Lung microvascular endothelial cell (primary cell): ENCODE data around the gene SURF1. TPM values are rescaled to one million over a fixed set of nuclear protein-coding genes. Genes with fewer than 3 reads are reported as not detected.
A peak's percentile ranks its signal among the peaks of the same experiment; 100 is the strongest.

ENCODE experiments used
- DNase-seq, 2 donors: peaks; one replicate each; pipeline versions ENCODE4 v3.0.0 to v3.0.0-alpha.2; 2010; ENCODE audit warnings: low read depth in 2 of 2
- total RNA-seq: library from RNA; depleted of rRNA; stranded (reverse); fragments of >200 nt; gene quantifications from 2 replicates; pipeline ENCODE4 v1.2.1, GENCODE V29; 2014

The SURF1 gene
- total RNA-seq, 1 donor from 2014 or later = 22.2 TPM

DNA sequence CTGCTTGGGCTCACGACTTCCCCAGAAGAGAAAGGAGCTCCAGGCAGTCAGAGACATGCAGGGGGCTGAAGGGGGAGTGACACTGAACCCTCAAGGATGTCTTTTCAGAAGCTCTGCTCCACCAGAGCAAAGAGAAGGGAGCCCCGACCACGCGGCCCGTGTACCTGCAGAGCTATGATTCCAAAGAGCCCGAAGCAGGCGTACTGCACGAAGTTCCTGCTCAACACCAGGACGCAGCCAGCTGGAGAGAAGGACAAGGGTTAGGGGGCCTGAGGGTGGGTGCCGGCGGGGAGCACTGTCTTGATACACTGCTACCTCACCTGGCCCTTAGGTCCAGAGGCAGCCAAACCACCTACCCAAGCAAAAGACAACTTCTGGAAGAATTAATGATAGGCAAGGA, 10.1 kb upstream of the SURF1 start:
- no peak for DNase-seq

DNA sequence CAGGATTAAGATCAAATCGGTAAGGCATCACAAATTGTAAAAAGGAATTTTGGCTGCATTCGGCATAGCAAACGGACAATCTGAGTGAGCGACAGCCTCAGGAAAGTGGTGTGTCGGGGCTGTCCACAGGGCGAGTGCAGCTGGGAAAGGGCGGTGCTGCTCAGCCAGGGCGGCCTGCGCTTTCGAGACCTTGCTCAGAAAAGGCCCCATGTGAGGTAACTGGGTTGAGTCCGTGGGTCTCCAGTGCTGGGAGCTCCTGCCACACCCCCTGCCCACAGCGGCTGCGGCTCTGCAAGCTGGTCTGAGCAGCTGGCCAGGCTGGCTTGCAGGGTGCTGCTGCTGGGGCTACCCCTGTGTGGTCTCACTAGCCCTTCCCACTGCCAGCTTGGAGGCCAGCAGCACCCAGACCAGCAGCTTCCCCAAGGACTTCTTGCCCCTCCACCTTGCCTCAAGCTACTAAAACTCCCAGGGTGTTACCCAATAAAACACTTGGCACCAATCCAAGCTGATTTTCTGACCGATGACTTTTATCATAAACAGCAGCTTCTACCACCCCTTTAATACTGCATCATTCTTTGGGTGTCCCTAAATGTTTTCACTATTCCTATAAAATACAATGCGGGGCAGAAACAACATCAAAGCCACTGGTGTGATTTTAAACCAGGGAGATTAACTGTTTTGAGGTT, 6.2 kb upstream of the SURF1 start:
- DNase-seq = no peak

DNA sequence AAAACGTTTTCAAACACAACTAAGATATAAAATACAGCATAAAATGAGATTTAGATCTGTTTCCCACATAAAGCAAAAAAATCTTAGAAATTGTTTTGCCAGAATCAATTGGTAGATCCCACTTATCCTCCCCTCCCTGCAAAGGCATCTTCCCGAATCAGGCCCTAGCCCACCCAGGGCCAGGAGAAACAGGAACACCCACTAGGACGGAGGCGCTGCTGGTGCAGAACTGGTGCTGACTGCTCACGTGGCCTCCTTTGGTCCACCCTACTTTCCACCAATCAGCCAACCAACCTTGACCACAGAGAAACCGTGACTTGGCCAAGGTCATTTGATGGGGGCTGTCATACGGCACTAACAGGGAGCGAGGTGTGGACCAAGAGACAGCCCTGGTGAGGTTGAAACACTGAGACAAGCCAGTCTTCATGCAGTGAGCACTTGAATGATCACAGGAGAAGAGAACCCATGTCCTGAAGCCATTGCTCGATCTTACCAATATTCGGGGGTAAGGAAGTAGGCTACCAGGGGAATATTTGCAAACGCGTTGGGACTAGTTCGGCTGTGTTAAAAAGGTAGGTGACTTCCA, 5.3 kb upstream of the SURF1 start:
- no peak for DNase-seq

DNA sequence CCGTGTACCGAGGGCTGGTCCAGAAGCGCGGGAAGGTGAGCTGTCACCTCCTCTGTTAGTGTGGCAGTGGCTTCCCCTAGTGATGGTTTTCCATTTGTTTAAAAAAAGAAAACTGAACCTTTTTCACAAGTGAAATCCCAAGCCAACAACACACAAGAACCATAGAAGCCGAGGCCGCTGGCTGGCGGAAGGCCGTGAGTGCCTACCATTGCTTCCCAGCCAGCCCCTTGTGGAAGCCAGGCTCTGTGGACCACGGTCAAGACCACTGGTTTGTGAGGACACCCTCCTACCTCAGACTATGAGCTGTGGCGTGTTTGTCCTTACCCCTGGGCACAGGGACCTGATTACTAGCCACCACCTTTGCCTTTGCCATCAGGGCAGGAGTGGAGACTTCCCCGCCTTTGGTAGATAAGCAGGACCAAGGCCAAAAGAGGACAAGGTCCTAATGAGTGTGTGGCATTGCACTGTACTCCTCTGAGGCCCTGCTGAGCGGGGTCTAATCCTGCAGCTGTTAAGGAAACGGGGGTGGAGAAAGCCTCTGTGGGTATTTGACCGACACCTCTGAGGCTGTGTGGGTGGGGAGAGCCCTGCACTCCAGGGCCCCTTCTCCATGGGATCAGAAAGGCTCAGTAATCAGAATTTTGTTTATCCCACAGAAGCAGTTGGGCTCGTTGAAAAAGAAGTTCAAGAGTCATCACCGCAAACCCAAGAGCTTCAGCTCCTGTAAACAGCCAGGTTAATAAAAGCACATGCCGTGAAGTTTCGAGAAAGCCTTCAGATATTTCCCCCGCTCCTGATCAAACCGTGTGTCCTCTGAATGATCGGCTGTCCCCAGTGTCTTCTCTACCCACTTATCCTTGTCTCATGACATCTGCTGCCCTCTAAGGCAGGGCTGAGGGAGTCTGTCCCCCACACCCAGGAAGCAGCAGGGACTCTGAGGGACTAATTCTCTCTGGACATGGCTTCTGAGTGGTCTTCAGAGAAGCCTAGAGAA, 4.4 kb upstream of the SURF1 start:
- no peak for DNase-seq

DNA sequence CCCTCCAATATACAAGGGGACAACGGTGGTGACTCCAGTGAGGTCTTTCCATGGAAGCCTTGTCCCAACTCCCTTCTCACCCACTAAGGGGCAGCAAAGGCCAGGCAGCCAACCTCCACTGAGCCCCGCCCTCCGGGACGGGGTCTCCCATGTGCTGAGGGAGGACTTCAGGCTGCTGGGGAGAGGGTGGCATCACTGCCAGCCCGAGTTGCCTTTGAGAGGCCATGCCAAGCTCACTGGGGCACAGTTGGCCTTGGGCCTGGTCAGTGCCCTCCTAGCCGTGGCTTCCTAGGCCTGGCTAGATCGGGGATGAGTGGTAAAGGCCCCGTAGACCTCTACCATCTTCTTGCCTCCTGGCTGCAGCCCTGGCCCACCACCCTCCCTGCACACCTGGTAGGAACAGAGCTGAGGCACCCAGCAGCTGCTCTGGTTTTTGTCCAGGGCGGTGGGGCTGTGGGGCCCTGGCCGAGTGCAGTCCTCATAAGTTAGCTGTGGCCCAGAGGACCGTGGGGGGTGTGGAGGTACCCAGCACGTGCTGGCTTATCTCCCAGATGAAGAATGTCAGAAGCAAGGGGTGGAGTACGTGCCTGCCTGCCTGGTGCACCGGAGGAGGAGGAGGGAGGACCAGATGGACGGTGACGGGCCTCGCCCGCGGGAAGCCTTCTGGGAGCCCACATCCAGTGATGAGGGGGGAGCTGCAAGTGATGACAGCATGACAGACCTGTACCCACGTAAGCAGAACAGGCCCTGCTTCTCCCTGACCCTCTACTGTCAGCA, 3.3 kb upstream of the SURF1 start:
- peak; percentile 16 to 46 for DNase-seq

DNA sequence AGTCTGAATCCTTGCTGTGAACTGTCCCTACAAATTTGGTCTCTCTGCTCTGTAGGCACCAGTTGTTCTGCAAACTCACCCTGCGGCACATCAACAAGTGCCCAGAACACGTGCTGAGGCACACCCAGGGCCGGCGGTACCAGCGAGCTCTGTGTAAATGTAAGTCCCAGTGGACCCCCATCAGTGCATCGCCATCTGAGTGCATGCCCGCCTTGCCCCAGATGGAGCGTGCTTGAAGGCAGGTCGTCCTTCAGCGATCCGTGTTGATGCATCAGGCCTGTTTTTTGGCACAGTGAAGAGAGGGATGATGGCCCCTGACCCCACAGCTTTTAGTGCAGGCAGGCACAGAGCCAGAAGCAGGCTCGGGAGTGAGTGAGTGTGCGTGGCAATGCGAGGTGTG, 1.4 kb upstream of the SURF1 start:
- DNase-seq = no peak

DNA sequence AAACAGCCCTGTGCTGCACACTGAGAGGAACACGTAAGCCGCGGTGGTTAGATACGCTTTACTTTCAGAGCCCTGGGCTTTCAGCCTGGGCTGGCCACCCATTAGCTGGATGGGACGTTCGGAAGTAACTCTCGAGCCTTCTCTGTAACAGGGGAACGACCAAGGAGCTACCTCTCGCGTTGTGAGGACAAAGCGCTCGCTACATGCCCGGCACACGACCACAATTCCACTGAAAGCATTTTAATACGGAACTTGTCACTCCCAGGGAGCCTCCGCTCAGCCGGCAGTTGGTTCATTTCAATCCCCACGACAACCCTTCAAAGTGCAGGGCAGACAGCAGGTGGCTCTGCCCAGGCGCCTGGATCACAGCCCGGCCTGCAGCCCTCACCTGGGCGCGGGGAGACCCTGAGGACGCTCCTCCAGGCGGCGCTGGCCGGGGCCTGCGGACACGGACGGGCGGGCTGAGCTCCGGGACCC, 368 bp downstream of the SURF1 start:
- peak; percentile 32 to 51 for DNase-seq

DNA sequence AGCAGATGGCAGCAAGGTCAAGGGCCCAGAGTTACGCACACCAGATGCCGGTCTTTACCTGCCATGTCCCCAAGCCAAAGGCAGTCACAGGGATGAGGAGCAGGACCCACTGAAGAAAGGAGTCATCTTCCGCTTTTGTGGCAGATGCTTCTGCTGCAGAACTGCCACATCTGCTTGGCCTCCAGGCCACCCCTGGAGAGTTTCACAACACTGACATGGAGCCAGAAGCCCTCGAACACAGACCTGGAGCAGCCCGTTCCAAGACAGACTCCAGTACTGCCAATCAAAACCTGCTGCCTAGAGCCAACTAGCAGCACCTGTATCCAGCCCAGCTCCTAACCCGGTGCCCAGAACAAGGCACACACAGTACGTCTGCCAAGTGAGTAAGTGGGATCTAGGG, 1.5 kb downstream of the SURF1 start:
- no peak for DNase-seq

DNA sequence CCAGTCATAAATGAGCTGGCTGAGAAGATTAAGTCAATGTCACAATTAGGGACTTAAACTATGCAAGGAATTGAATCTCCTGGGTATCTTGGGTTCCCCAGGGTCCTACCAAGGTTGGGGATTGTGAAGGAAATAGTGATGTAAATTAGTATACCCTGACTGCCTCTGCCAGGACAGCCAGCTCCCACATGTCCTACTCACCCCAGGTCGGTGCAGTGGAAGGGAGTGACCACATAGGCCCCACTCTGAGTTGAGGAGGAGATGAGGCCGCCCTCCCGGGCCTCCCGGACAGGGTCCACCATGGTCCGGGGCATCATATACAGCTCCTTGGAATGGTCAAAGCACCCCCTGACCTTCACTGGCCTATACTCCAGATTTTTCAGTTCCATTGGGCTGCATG, 2.7 kb downstream of the SURF1 start:
- no peak for DNase-seq

DNA sequence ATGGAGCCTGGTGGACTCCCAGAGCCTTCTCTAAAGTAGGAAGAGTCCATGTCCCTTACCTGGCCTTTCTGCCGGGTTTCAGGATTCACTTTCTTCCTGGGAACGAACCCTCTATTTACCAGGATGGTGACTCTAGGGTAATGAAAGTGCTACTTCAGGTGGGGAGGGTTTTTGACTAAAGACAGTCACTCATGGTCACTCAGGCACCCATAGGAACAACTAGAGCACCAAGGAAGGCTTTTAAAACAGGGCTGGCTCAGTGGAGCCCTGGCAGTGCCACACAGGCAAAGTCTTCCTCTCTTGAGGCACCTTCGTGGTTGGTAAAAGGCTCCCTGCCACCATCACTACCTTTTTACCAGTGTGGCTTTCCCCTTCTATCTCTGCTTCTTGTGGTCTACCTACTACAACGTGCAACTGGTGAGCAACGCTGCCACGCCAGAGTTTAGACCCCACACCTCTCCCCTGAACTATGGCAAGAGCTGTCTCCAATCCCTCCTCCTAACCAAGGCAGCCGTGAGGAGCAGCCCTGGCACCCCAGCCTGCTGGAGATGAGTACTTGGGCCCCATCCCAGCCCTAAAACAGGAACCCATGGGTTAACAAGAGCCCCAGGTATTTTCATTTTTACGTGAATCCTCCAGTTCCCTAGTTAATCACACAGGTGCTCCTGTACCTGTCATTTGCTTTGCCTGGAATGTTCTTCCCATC, 3.5 kb downstream of the SURF1 start:
- no peak for DNase-seq

DNA sequence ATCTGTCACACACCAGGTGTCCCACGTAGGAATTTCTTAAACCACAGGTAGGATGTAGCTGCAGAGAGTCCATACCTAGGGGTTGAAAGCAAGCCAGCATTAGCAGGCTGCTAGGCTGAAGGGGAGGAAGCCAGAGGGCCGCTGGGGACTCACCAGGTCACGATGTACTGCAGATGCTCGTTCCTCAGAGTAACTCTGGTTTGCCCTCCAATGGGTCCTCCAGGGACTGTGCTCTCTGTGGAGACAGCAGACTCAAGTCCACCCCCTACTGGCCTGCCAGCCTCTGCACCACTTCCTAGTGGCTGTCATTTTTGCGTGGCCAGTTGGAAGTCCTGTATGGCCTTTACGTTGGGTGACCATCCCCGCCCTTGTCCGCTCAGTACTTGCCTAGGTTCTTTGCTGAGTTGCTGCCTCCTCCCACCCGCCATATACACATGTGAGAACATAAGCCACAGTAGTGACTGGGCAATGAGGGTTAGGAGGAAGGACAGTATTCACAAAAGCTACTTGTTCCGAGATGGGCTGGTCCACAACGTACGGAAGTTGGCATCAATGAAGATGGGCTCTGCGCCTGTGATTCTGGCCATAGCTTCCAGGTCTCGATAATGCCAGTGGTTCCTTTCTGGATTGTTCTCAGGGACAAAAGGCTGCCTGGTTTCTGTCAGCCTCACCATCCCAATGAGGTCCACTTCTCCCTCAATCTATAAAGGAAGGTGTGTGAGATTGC, 4.2 kb downstream of the SURF1 start:
- peak; percentile 64 to 74 for DNase-seq

DNA sequence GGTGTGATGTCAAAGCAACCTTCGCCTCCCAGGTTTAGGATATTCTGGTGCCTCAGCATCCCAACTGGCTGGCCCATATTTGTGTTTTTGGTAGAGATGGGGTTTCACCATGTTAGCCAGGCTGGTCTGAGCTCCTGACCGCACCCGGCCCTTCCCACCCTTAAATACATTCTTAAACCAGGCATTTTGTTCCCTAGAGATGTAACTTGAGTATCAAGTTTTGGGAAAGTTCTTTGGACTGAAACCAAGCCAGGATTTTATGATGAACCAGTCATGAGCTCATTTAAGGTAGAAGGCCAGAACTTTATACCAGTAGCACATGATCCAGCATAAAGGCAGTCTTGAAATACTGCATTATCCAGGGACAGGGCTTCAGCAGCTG, 4.8 kb downstream of the SURF1 start:
- no peak for DNase-seq

DNA sequence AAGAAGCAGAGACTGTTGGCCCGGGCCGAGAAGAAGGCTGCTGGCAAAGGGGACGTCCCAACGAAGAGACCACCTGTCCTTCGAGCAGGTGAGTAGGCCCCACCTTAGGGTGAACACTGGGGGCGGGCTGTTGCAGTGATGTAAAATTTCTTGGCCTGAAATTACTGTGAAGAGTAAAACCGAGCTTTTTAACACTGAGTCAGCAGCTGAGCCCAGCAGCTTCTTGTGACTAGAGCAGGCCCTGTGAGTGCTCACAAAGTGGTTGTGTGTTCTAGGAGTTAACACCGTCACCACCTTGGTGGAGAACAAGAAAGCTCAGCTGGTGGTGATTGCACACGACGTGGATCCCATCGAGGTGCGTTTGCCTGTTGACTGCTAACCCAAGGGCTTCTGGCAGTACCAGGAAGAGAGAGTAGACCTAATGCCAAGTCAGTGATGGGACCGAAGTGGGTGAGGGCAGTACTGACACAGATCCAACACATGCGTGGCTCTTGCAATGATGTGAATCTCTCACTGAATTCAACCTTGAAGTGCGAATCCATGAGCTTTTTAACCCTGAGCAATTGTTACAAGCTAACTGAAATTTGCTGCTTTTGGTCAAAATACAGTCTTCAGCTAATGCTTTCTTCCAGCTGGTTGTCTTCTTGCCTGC, 6.2 kb downstream of the SURF1 start:
- DNase-seq = no peak

DNA sequence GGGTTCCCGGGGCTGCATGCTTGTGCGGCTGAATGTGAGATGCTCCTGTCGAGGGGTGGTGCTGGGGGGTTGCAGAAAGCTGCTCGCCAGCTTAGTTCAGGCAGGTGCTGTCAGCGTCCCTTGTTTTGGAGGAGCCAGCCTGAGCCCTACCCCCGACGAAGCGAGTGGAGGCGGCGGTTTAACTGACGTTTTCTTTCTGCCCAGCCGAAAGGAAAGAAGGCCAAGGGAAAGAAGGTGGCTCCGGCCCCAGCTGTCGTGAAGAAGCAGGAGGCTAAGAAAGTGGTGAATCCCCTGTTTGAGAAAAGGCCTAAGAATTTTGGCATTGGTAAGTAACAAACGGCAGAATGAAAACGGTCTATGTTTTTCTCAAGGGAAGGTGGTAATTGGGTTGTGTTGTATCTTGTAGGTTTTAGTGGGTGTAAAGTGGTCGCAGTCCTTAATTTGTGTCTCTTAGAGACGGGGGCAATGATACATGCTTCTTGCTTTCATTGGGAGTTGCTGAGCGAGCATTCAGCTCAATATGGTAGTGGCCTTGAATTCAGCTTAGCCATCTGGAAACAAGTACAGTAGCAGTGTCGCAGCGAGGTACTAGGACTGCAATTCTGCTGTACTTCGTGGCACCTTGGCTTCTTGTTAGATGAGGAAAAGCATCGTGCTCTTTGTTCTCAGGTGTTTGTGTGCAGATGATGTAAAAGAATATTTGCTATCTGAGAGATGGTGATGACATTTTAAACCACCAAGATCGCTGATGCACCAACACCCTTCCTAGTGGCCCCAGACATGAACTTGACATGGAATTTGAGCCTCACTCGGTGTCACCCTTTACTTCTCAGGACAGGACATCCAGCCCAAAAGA, 7.3 kb downstream of the SURF1 start:
- DNase-seq = peak in 1 of 2 donors; percentile 13

DNA sequence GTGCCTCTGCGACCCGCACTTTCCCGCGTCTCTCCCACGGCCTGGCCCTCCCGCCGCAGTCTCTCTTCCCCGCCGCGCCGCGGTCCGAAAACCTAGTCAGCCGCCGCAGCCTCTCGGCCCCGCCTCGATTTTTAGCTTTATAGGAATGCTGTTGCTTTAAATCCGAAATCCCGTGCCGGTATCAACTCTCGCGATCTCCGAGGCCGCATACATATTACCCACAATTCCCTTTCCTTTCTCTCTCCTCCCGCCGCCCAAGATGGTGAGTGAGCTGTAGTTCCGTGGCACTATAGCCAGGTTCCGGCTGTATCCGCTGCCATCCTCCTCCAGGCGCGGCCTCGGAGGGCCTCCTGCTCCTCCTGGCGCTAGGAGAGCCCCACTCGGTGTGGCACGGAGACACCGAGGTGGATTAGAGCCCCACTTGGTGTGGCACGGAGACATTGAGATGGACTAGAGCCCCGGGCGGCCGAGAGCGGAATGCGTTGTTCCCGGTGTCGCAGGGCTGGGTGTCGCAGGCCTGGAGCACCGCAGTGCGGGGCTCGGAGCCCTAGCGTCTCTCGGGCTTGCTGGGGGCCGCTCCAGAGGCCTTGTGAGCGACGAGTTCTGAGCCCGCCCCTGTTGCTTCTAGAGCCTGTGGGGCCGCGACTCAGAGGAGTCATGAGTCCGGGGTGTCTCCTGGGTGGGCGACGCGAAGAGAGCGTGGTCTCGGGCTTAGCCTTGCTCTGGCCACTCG, 8.1 kb downstream of the SURF1 start, which contains the start of the genes MED22 and RPL7A:
MED22 (minus strand) TSS at position 147 of the 733 bp plus-strand sequence. CDS start 1,469 bp downstream, outside the sequence.
RPL7A (plus strand) TSS at position 234 of the 733 bp plus-strand sequence; CDS start at position 260, 26 bp downstream.
- peak; percentile 97 for DNase-seq

DNA sequence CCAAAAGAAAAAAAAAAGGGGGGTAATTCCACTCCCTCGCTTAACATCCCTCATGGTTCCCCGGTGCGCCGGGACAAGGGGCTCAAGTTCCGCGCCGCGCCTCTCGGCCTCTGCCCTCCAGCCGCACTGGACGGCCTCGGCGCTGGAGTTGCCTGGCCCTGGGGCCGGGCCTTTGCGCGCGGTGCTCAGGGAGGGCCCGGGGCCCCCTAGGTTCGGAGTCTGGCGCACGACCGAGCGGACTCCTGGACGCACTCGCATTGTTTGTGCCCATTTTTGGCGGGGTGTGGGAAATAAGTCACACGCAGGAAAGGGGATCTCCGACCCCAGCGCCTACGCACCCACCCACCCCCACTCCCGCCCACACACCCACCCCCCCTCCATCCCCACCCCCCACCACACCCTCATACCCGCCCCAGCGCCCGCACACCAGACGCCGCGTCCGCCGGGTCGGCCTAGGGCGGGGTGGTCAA, 8.7 kb downstream of the SURF1 start:
- DNase-seq = peak; percentile 44 to 54

DNA sequence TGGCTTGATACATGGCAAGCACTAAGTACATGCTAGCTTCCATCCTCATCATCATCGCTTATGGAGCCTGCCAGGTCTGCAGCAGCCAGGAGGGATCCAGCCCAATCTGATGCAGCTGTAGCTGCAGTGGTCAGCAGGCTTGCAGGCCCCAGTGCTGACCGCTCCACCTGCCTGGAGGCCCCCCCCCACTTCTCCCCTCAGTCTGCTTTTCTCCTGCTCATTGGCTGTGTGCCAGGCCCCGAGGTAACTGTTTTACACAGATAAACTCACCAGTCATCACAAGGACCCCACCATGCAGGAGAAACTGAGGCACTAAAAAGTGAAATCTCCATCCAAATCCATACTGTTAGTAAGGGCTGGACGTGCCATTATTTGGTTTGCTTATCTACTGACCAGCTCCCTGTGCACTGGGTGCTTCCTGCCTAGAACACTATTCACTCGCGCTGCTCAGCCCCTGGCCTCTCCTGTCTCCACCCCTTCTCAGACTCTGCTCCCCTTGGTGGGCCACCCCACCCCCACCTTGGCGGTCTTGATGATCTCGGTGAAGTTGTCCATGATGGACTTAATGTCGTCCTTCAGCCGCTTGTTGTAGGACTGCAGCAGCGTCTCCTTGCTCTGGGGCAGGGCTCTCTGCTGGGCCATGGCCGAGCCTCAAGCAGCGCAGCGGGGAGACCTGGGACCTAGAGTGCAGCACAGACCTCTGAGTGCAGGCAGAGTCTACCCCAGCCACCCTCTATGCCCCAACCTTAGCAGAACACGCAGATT, 10.1 kb downstream of the SURF1 start:
- DNase-seq = no peak
